ENCODE measurements around the gene PCDHB2. TPM values are rescaled to one million over a fixed set of nuclear protein-coding genes. Genes with fewer than 3 reads are reported as not detected.
A peak's percentile ranks its signal among the peaks of the same experiment; 100 is the strongest.

Gene PCDHB2
- total RNA-seq, 1 experiment from 2014 or later = 26.3 TPM

- Mint-ChIP-seq H3K4me1 (peaks cover 0 to 4% of the 10 kb centered on the region in 2 experiments; a peak in 1 of 4 replicates), H3K4me3 (peak within 1 kb of the TSS in 1 of 2 experiments; percentile 34; a peak in 1 of 5 replicates), H3K36me3 (ENCODE audit: insufficient read depth in 1 of 3, low read depth in 3 of 3) (peaks cover 11 to 27% (median 14%) of the 10 kb centered on the region in 3 experiments), H3K27me3 (ENCODE audit: low read depth) (no peaks in the 10 kb centered on the region), H3K27ac (no peak within 1 kb of the TSS), H3K9me3 (peaks cover 12 to 19% of the 10 kb centered on the region in 2 experiments)
- H3K56ac ChIP-seq (ENCODE audit: insufficient read length, low read depth, low read length) = no peak within 1 kb of the TSS
- H3K4ac ChIP-seq (ENCODE audit: low read depth, low read length) = no peak within 1 kb of the TSS
- H2AK5ac ChIP-seq (ENCODE audit: insufficient read length, low read length) = no peak within 1 kb of the TSS
- H2BK12ac ChIP-seq (ENCODE audit: insufficient read length, low read depth, low read length) = no peak within 1 kb of the TSS
- no peak within 1 kb of the TSS for H3K18ac ChIP-seq (ENCODE audit: insufficient read length, low read depth, low read length)
- H3T11ph ChIP-seq (ENCODE audit: low read length) = no peak within 1 kb of the TSS
- no peaks in the 10 kb centered on the region for H3K4me1 ChIP-seq (ENCODE audit: insufficient read depth, low read length)
- peak; percentile 51 for DNase-seq
- no peaks in the 10 kb centered on the region for H3K9me3 ChIP-seq (ENCODE audit: control insufficient read depth, low read depth, low read length)
- H4K5ac ChIP-seq (ENCODE audit: insufficient read length, low read depth, low read length) = no peak within 1 kb of the TSS
- H3K14ac ChIP-seq (ENCODE audit: insufficient read depth, low read length) = no peak within 1 kb of the TSS
- no peak within 1 kb of the TSS for H2BK20ac ChIP-seq (ENCODE audit: low read depth, low read length, poor library complexity, severe bottlenecking)
- no peak within 1 kb of the TSS for H3K9ac ChIP-seq (ENCODE audit: extremely low read depth, insufficient read length, low read length)
- H3K23me2 ChIP-seq (ENCODE audit: insufficient read length, low read depth, low read length, poor library complexity, severe bottlenecking) = no peaks in the 10 kb centered on the region
- H2BK5ac ChIP-seq (ENCODE audit: insufficient read length, low read length) = no peak within 1 kb of the TSS
- no peak within 1 kb of the TSS for H3K4me2 ChIP-seq (ENCODE audit: insufficient read depth, insufficient read length, low read length)
- H3K79me1 ChIP-seq (ENCODE audit: insufficient read depth, low read depth, low read length, poor library complexity, severe bottlenecking) = no peaks in the 10 kb centered on the region
- no peak within 1 kb of the TSS for H2AFZ ChIP-seq (ENCODE audit: low read length)
- no peak within 1 kb of the TSS for H4K8ac ChIP-seq (replicated peaks; ENCODE audit: insufficient read length, low read depth, low read length)
- TF ChIP-seq CTCF (conservative IDR thresholded peaks at IDR 0.05) = peak; percentile 84
- no CpG with 5 or more reads among the region's 16 CpGs for WGBS (ENCODE audit: extremely low coverage, insufficient read length, low lambda C conversion rate)
- no peaks in the 10 kb centered on the region for H3K79me2 ChIP-seq (ENCODE audit: insufficient read depth, low read length)
- no peak within 1 kb of the TSS for H2BK120ac ChIP-seq (ENCODE audit: low read depth, low read length, poor library complexity, severe bottlenecking)
- H4K91ac ChIP-seq (ENCODE audit: insufficient read length, low read depth, low read length) = no peak within 1 kb of the TSS
- no peaks in the 10 kb centered on the region for H4K20me1 ChIP-seq (ENCODE audit: control insufficient read depth, insufficient read depth, insufficient read length)
- no peaks in the 10 kb centered on the region for H3K27me3 ChIP-seq (ENCODE audit: insufficient read depth, low read length)
- no peak within 1 kb of the TSS for H3K27ac ChIP-seq (ENCODE audit: insufficient read length, low read depth, low read length)
- H3K23ac ChIP-seq (ENCODE audit: insufficient read length, low read depth, low read length) = no peak within 1 kb of the TSS
- no peak within 1 kb of the TSS for H2BK15ac ChIP-seq (ENCODE audit: low read depth, low read length)
Measured at GRCh38 chr5:141121563-141121962, 27.1 kb downstream of the PCDHB2 start, which contains the start of gene PCDHB4. TSS of gene PCDHB4 (plus strand) at chr5:141121818. CDS start at chr5:141121999, 181 bp downstream.

All from H9 (cell line).